ENCODE data around the gene TMIE. TPM values are rescaled to one million over a fixed set of nuclear protein-coding genes. Genes with fewer than 3 reads are reported as not detected.

The TMIE gene
- total and polyA plus RNA-seq, 2 of the 8 experiments (the other 6 are each of a cell fraction or from before 2014, with no cell fraction given): 0.45 to 0.67 TPM

DNA sequence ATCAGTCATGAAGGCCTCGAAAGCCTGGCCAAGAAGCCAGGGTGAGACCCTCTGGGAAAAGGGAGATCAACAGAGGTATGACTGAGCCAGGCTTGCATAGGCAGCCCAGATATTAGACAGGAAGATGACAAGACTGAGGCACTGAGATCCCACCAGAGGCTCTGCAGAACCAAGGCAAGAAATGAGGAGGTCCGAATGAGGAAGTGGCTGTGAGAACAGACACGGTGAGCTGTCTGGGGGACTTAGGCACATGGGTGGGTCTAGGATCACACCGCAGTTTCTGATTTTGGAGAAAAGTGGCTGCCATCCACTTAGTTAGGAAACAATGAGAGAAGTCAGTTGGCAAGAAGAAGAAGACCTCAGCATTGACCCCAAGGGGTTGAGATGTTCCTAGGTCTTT, 47.9 kb downstream of the TMIE start (continued):
- TF ChIP-seq, protein P1, sequence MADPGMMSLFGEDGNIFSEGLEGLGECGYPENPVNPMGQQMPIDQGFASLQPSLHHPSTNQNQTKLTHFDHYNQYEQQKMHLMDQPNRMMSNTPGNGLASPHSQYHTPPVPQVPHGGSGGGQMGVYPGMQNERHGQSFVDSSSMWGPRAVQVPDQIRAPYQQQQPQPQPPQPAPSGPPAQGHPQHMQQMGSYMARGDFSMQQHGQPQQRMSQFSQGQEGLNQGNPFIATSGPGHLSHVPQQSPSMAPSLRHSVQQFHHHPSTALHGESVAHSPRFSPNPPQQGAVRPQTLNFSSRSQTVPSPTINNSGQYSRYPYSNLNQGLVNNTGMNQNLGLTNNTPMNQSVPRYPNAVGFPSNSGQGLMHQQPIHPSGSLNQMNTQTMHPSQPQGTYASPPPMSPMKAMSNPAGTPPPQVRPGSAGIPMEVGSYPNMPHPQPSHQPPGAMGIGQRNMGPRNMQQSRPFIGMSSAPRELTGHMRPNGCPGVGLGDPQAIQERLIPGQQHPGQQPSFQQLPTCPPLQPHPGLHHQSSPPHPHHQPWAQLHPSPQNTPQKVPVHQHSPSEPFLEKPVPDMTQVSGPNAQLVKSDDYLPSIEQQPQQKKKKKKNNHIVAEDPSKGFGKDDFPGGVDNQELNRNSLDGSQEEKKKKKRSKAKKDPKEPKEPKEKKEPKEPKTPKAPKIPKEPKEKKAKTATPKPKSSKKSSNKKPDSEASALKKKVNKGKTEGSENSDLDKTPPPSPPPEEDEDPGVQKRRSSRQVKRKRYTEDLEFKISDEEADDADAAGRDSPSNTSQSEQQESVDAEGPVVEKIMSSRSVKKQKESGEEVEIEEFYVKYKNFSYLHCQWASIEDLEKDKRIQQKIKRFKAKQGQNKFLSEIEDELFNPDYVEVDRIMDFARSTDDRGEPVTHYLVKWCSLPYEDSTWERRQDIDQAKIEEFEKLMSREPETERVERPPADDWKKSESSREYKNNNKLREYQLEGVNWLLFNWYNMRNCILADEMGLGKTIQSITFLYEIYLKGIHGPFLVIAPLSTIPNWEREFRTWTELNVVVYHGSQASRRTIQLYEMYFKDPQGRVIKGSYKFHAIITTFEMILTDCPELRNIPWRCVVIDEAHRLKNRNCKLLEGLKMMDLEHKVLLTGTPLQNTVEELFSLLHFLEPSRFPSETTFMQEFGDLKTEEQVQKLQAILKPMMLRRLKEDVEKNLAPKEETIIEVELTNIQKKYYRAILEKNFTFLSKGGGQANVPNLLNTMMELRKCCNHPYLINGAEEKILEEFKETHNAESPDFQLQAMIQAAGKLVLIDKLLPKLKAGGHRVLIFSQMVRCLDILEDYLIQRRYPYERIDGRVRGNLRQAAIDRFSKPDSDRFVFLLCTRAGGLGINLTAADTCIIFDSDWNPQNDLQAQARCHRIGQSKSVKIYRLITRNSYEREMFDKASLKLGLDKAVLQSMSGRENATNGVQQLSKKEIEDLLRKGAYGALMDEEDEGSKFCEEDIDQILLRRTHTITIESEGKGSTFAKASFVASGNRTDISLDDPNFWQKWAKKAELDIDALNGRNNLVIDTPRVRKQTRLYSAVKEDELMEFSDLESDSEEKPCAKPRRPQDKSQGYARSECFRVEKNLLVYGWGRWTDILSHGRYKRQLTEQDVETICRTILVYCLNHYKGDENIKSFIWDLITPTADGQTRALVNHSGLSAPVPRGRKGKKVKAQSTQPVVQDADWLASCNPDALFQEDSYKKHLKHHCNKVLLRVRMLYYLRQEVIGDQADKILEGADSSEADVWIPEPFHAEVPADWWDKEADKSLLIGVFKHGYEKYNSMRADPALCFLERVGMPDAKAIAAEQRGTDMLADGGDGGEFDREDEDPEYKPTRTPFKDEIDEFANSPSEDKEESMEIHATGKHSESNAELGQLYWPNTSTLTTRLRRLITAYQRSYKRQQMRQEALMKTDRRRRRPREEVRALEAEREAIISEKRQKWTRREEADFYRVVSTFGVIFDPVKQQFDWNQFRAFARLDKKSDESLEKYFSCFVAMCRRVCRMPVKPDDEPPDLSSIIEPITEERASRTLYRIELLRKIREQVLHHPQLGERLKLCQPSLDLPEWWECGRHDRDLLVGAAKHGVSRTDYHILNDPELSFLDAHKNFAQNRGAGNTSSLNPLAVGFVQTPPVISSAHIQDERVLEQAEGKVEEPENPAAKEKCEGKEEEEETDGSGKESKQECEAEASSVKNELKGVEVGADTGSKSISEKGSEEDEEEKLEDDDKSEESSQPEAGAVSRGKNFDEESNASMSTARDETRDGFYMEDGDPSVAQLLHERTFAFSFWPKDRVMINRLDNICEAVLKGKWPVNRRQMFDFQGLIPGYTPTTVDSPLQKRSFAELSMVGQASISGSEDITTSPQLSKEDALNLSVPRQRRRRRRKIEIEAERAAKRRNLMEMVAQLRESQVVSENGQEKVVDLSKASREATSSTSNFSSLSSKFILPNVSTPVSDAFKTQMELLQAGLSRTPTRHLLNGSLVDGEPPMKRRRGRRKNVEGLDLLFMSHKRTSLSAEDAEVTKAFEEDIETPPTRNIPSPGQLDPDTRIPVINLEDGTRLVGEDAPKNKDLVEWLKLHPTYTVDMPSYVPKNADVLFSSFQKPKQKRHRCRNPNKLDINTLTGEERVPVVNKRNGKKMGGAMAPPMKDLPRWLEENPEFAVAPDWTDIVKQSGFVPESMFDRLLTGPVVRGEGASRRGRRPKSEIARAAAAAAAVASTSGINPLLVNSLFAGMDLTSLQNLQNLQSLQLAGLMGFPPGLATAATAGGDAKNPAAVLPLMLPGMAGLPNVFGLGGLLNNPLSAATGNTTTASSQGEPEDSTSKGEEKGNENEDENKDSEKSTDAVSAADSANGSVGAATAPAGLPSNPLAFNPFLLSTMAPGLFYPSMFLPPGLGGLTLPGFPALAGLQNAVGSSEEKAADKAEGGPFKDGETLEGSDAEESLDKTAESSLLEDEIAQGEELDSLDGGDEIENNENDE (IDR thresholded peaks at IDR 0.05; ENCODE audit: insufficient replicate concordance, low read length): no peak
- no peak for TF ChIP-seq RNF2 (IDR thresholded peaks at IDR 0.05; ENCODE audit: borderline replicate concordance, low read depth, low read length, missing control alignments, poor library complexity, severe bottlenecking)
- TF ChIP-seq TCF12 (IDR thresholded peaks at IDR 0.05; ENCODE audit: low read depth, low read length): no peak
- no peak for TF ChIP-seq SIN3A (conservative IDR thresholded peaks at IDR 0.05 in 1 of 2, IDR thresholded peaks at IDR 0.05 in 1 of 2; ENCODE audit: low read depth in 1 of 2, low read length in 2 of 2)
- TF ChIP-seq EGR1 (IDR thresholded peaks at IDR 0.05; ENCODE audit: borderline replicate concordance, low read depth, low read length): no peak
- no peak for TF ChIP-seq CBX8 (IDR thresholded peaks at IDR 0.05; ENCODE audit: borderline replicate concordance, low read depth, low read length)
- TF ChIP-seq BACH1 (IDR thresholded peaks at IDR 0.05; ENCODE audit: low read length): no peak
- TF ChIP-seq, protein P2, sequence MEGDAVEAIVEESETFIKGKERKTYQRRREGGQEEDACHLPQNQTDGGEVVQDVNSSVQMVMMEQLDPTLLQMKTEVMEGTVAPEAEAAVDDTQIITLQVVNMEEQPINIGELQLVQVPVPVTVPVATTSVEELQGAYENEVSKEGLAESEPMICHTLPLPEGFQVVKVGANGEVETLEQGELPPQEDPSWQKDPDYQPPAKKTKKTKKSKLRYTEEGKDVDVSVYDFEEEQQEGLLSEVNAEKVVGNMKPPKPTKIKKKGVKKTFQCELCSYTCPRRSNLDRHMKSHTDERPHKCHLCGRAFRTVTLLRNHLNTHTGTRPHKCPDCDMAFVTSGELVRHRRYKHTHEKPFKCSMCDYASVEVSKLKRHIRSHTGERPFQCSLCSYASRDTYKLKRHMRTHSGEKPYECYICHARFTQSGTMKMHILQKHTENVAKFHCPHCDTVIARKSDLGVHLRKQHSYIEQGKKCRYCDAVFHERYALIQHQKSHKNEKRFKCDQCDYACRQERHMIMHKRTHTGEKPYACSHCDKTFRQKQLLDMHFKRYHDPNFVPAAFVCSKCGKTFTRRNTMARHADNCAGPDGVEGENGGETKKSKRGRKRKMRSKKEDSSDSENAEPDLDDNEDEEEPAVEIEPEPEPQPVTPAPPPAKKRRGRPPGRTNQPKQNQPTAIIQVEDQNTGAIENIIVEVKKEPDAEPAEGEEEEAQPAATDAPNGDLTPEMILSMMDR (IDR thresholded peaks at IDR 0.05; ENCODE audit: control extremely low read depth in 1 of 3, insufficient read depth in 1 of 3, low read depth in 1 of 3, low read length in 3 of 3): no peak
- no peak for TF ChIP-seq SRF (IDR thresholded peaks at IDR 0.05; ENCODE audit: low read depth, low read length)
